H9 (cell line): ENCODE data around the gene RPS6KA4. TPM values are rescaled to one million over a fixed set of nuclear protein-coding genes. Genes with fewer than 3 reads are reported as not detected.
A peak's percentile ranks its signal among the peaks of the same experiment; 100 is the strongest.

ENCODE experiments used
- DNase-seq: peaks from one replicate; pipeline ENCODE4 v3.0.0-alpha.2; 2017
- H2AFZ ChIP-seq: one replicate; pipeline ENCODE4 v1.6.1; 2013; ENCODE audit warnings: mild to moderate bottlenecking, low read length, control low read depth, moderate library complexity
- H2AK5ac ChIP-seq: 2 replicates; pipeline ENCODE4 v1.6.1; 2013; ENCODE audit warnings: low read length, control low read depth, mixed read lengths; ENCODE audit not compliant: insufficient read length
- H2BK120ac ChIP-seq: one replicate; pipeline ENCODE4 v1.6.1; 2013; ENCODE audit warnings: low read depth, mild to moderate bottlenecking, low read length, control low read depth, inconsistent platforms; ENCODE audit not compliant: poor library complexity, severe bottlenecking
- H2BK12ac ChIP-seq: 2 replicates; pipeline ENCODE4 v1.6.1; 2013; ENCODE audit warnings: low read length, control low read depth, mixed read lengths, low read depth; ENCODE audit not compliant: insufficient read length
- H2BK15ac ChIP-seq: 2 replicates; pipeline ENCODE4 v1.6.1; 2013; ENCODE audit warnings: low read depth, low read length, control low read depth
- H2BK20ac ChIP-seq: one replicate; pipeline ENCODE4 v1.6.1; 2013; ENCODE audit warnings: low read depth, mild to moderate bottlenecking, low read length, control low read depth, inconsistent platforms; ENCODE audit not compliant: poor library complexity, severe bottlenecking
- H2BK5ac ChIP-seq: 2 replicates; pipeline ENCODE4 v1.6.1; 2013; ENCODE audit warnings: low read length, control low read depth, mixed read lengths; ENCODE audit not compliant: insufficient read length
- H3K14ac ChIP-seq: 2 replicates; pipeline ENCODE4 v1.6.1; 2013; ENCODE audit warnings: low read length, control low read depth; ENCODE audit not compliant: insufficient read depth
- H3K18ac ChIP-seq: 2 replicates; pipeline ENCODE4 v1.6.1; 2013; ENCODE audit warnings: low read depth, mild to moderate bottlenecking, mixed read lengths, low read length, control low read depth; ENCODE audit not compliant: insufficient read length
- H3K23ac ChIP-seq: 2 replicates; pipeline ENCODE4 v1.6.1; 2013; ENCODE audit warnings: low read length, control low read depth, mixed read lengths, low read depth; ENCODE audit not compliant: insufficient read length
- H3K23me2 ChIP-seq: 2 replicates; pipeline ENCODE4 v1.6.1; 2013; ENCODE audit warnings: low read depth, mild to moderate bottlenecking, mixed read lengths, low read length, control low read depth; ENCODE audit not compliant: insufficient read length, poor library complexity, severe bottlenecking
- H3K27ac ChIP-seq: 2 replicates; pipeline ENCODE4 v1.5.1; 2013; ENCODE audit warnings: low read length, control low read depth, mixed read lengths, low read depth; ENCODE audit not compliant: insufficient read length
- H3K27me3 ChIP-seq: 2 replicates; pipeline ENCODE4 v1.6.1; 2013; ENCODE audit warnings: low read length, control low read depth, inconsistent platforms; ENCODE audit not compliant: insufficient read depth
- H3K4ac ChIP-seq: 2 replicates; pipeline ENCODE4 v1.6.1; 2013; ENCODE audit warnings: low read depth, mild to moderate bottlenecking, control low read depth, inconsistent platforms, low read length, moderate library complexity
- H3K4me1 ChIP-seq: 2 replicates; pipeline ENCODE4 v1.6.1; 2013; ENCODE audit warnings: low read length, control low read depth, inconsistent platforms; ENCODE audit not compliant: insufficient read depth
- H3K4me2 ChIP-seq: 2 replicates; pipeline ENCODE4 v1.6.1; 2013; ENCODE audit warnings: low read length, control low read depth, mixed read lengths; ENCODE audit not compliant: insufficient read length, insufficient read depth
- H3K56ac ChIP-seq: 2 replicates; pipeline ENCODE4 v1.6.1; 2013; ENCODE audit warnings: low read depth, mild to moderate bottlenecking, mixed read lengths, low read length, control low read depth; ENCODE audit not compliant: insufficient read length
- H3K79me1 ChIP-seq: 2 replicates; pipeline ENCODE4 v1.6.1; 2013; ENCODE audit warnings: low read depth, mild to moderate bottlenecking, moderate library complexity, low read length, control low read depth, inconsistent platforms; ENCODE audit not compliant: insufficient read depth, poor library complexity, severe bottlenecking
- H3K79me2 ChIP-seq: 2 replicates; pipeline ENCODE4 v1.6.1; 2013; ENCODE audit warnings: low read length, control low read depth, inconsistent platforms; ENCODE audit not compliant: insufficient read depth
- H3K9ac ChIP-seq: 2 replicates; pipeline ENCODE4 v1.6.1; 2013; ENCODE audit warnings: low read length, control low read depth, mixed read lengths; ENCODE audit not compliant: insufficient read length; ENCODE audit errors: extremely low read depth
- H3K9me3 ChIP-seq: one replicate; pipeline ENCODE4 v1.6.1; 2013; ENCODE audit warnings: low read depth, low read length, inconsistent platforms; ENCODE audit not compliant: control insufficient read depth
- H3T11ph ChIP-seq: one replicate; pipeline ENCODE4 v1.6.1; 2013; ENCODE audit warnings: mild to moderate bottlenecking, low read length, control low read depth, inconsistent platforms
- H4K20me1 ChIP-seq: one replicate; pipeline ENCODE4 v1.6.1; 2013; ENCODE audit not compliant: control insufficient read depth, insufficient read length, insufficient read depth
- H4K5ac ChIP-seq: 2 replicates; pipeline ENCODE4 v1.6.1; 2013; ENCODE audit warnings: low read depth, mild to moderate bottlenecking, mixed read lengths, low read length, control low read depth; ENCODE audit not compliant: insufficient read length
- H4K8ac ChIP-seq: replicated peaks from 2 replicates; pipeline ENCODE4 v1.6.1; 2013; ENCODE audit warnings: low read length, control low read depth, mixed read lengths, low read depth; ENCODE audit not compliant: insufficient read length
- H4K91ac ChIP-seq: 2 replicates; pipeline ENCODE4 v1.6.1; 2013; ENCODE audit warnings: low read depth, mild to moderate bottlenecking, moderate library complexity, mixed read lengths, low read length, control low read depth; ENCODE audit not compliant: insufficient read length
- H3K27ac Mint-ChIP-seq, 3 experiments: 2 replicates in 2 of 3; 3 replicates in 1 of 3; pipeline ENCODE4 v1.8.0; 2020 to 2021; ENCODE audit warnings: mixed read lengths in 3 of 3, mild to moderate bottlenecking in 1 of 3, moderate library complexity in 1 of 3
- H3K27me3 Mint-ChIP-seq: 2 replicates; pipeline ENCODE4 v1.8.0; 2021; ENCODE audit warnings: low read depth, mild to moderate bottlenecking, moderate library complexity, mixed read lengths
- H3K36me3 Mint-ChIP-seq, 3 experiments: 2 replicates in 2 of 3; 3 replicates in 1 of 3; pipeline ENCODE4 v1.8.0; 2020 to 2021; ENCODE audit warnings: low read depth in 3 of 3, mixed read lengths in 3 of 3; ENCODE audit not compliant: insufficient read depth in 1 of 3
- H3K4me1 Mint-ChIP-seq, 2 experiments: 2 replicates each; pipeline ENCODE4 v1.8.0; 2020; ENCODE audit warnings: mixed read lengths in 2 of 2
- H3K4me3 Mint-ChIP-seq, 2 experiments: 2 replicates in 1 of 2; 3 replicates in 1 of 2; pipeline ENCODE4 v1.8.0; 2020 to 2021; ENCODE audit warnings: mild to moderate bottlenecking in 2 of 2, mixed read lengths in 2 of 2, moderate library complexity in 1 of 2
- H3K9me3 Mint-ChIP-seq, 2 experiments: 2 replicates in 1 of 2; 3 replicates in 1 of 2; pipeline ENCODE4 v1.8.0; 2020; ENCODE audit warnings: mild to moderate bottlenecking in 2 of 2, mixed read lengths in 2 of 2, moderate library complexity in 1 of 2
- CTCF ChIP-seq: fragments of 200-600 bp; sonication (generic); conservative IDR thresholded peaks from 3 replicates; pipeline ENCODE4 v1.8.0; 2021; ENCODE audit warnings: antibody characterized with exemption, mild to moderate bottlenecking
- WGBS: extraction: QIAGEN DNeasy Blood & Tissue Kit; methylation state at CpG from one replicate; pipeline ENCODE4 v1.1.7; 2013; ENCODE audit warnings: missing lambda C conversion rate, low lambda C conversion rate, mixed read lengths; ENCODE audit not compliant: insufficient read length; ENCODE audit errors: extremely low coverage; 5-methylcytosine and 5-hydroxymethylcytosine counted together
- total RNA-seq: library from RNA; stranded (reverse); gene quantifications from 2 replicates; pipeline ENCODE4 v1.2.1, GENCODE V29; 2021

The RPS6KA4 gene
- total RNA-seq, 1 experiment from 2014 or later = 10.8 TPM

- no peak for TF ChIP-seq CTCF
- no peak overlapping the region for H3K9ac ChIP-seq
Measured at GRCh38 chr11:64358536-64358906, 441 bp upstream of the RPS6KA4 start.

More at GRCh38 chr11:64358536-64358906, 441 bp upstream of the RPS6KA4 start:
- Histone ChIP-seq H3K27me3 (no peaks in the 10 kb centered on the region; the same call in 1 of the 2 replicates), H3K79me2 (no peaks in the 10 kb centered on the region), H2BK15ac (no peak overlapping the region), H3K4me2 (peak overlapping the region; percentile 54), H3T11ph (no peak overlapping the region), H3K56ac (no peak overlapping the region), H3K4me1 (peaks cover 2% of the 10 kb centered on the region; the same call in 1 of the 2 replicates), H3K27ac (no peak overlapping the region), H2AFZ (no peak overlapping the region), H4K20me1 (peaks cover 2% of the 10 kb centered on the region), H2BK20ac (no peak overlapping the region), H4K8ac (no peak overlapping the region), H2AK5ac (no peak overlapping the region), H2BK5ac (no peak overlapping the region), H3K23ac (no peak overlapping the region), H3K79me1 (no peaks in the 10 kb centered on the region), H2BK120ac (no peak overlapping the region), H3K23me2 (peaks cover 12% of the 10 kb centered on the region), H2BK12ac (no peak overlapping the region), H3K9me3 (no peaks in the 10 kb centered on the region), H3K4ac (no peak overlapping the region), H4K5ac (no peak overlapping the region), H3K14ac (no peak overlapping the region; the same call in 1 of the 2 replicates), H4K91ac (no peak overlapping the region), H3K18ac (peak overlapping the region; percentile 37)
- Mint-ChIP-seq H3K27me3 (no peaks in the 10 kb centered on the region), H3K4me3 (peak overlapping the region; percentile 41 to 69), H3K4me1 (peaks cover 21 to 38% of the 10 kb centered on the region in 2 experiments), H3K27ac (no peak overlapping the region), H3K36me3 (peaks cover 12 to 25% (median 19%) of the 10 kb centered on the region in 3 experiments; a peak in 6 of 7 replicates), H3K9me3 (no peaks in the 10 kb centered on the region)
- no peak for DNase-seq
- no CpG with 5 or more reads among the region's 7 CpGs for WGBS
